ENCODE results near the gene DUSP19. TPM values are rescaled to one million over a fixed set of nuclear protein-coding genes. Genes with fewer than 3 reads are reported as not detected.

DUSP19 gene
- total and polyA plus RNA-seq, 2 of the 8 experiments (the other 6 are each of a cell fraction or from before 2014, with no cell fraction given) = 0.73 to 2.3 TPM

GRCh38 chr2:183038341-183039300 is 39.9 kb upstream of the DUSP19 start, which contains the start of gene NCKAP1 (continued):
- TF ChIP-seq CHD7 (IDR thresholded peaks at IDR 0.05; ENCODE audit: insufficient replicate concordance, low read length) = no peak
- peak; percentile 68 to 91 (median 74) for TF ChIP-seq CTCF (IDR thresholded peaks at IDR 0.05; ENCODE audit: control extremely low read depth in 1 of 3, insufficient read depth in 1 of 3, low read depth in 1 of 3, low read length in 3 of 3)
- TF ChIP-seq TCF12 (IDR thresholded peaks at IDR 0.05; ENCODE audit: low read depth, low read length) = no peak
- TF ChIP-seq JUND (IDR thresholded peaks at IDR 0.05; ENCODE audit: low read length) = no peak
- TF ChIP-seq TAF1 (IDR thresholded peaks at IDR 0.05; ENCODE audit: low read depth, low read length) = peak; percentile 54
- peak in 1 of 2 experiments; percentile 85; a peak in 1 of 4 replicates for TF ChIP-seq HDAC2 (IDR thresholded peaks at IDR 0.05; ENCODE audit: borderline replicate concordance in 1 of 2, low read depth in 2 of 2, low read length in 2 of 2)
